NCI-H2196 (cell line): ENCODE measurements around the gene SERPINA1.
"Not testable (repeated sequence)": the region's sequence is repeated elsewhere in the genome, so short reads cannot be mapped to it uniquely, and the experiment has no call there.

Experiments
- DNase-seq: peaks from one replicate; lab custom pipeline; 2025; ENCODE audit not compliant: unreplicated experiment; lab: John Stamatoyannopoulos, UW

SERPINA1 gene

DNA sequence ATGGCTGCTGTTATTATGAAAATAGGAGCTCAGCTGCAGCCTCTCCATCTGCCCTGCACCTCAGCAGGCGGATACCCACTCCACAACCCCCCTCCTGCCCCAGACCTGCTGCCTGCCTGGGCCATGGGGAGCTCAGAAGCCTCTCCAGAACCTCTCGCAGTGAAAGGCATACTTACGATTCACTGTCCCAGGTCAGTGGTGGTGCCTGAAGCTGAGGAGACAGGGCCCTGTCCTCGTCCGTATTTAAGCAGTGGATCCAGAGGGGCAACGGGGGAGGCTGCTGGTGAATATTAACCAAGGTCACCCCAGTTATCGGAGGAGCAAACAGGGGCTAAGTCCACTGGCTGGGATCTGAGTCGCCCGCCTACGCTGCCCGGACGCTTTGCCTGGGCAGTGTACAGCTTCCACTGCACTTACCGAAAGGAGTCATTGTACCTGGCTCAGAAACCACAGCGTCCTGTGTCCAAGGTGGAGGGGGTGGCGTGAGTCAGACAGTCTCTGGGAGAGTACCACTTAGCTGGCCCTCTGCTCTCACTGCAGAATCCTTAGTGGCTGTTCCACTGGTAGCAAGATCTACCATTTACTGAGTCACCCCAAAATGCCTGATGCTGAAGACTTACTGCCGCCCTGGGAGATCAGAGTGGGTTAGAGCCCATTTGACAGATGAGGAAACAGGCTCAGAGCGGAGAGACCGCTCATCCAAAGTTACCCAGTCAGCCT, at the start of gene SERPINA1:
Gene SERPINA1 (minus strand): TSS at position 219 of the 720 bp plus-strand sequence. CDS start 5,365 bp downstream, outside the sequence.
- DNase-seq, result no peak

DNA sequence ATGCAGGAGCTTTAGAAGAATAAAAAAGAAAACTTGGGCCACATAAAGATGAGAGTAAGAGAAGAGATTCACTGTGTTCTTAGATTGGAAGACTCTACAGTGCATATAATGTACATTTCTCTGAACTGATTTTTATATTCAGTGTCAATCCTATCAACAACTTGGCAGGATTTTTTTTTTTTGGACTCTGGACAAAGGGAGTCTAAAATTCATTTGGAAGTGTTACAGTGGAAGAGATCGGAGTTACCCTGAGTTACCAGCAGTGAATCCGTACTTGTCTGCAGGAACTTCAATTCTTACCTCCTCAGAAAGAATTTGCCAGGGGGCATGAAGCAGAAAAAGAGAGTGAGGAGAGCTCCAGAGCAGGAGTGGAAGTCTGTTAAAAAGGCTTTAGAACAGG, 40.2 kb upstream of the SERPINA1 start:
- no peak for DNase-seq

DNA sequence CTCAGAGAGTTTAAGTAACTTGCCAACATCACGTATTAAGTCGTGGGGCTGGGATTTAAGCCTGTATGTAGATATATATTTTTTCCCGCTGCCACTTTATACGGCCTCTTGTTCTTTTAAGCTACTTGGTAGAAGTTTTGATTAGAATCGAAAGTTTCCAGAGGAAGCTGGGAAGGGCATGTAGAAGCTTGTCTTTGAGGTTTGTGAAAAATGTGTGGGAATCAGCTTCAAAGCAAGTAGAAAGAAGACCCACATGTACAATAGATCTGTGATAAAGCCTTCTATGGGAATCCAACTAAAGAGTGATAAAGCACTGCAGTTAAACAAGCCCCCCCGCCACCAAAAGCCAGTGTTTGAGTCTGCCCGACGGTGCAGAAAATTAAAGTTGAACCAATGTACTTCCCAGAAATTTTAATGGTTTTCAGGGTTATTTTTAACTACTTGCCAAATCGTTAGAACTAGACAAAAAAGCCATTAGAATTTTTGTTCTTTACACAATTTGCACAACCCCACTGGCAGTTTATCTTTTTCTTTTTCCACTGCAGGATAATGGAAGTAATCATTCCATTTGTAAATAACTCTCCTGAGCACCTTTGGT, 38.7 kb upstream of the SERPINA1 start:
- DNase-seq, result no peak

DNA sequence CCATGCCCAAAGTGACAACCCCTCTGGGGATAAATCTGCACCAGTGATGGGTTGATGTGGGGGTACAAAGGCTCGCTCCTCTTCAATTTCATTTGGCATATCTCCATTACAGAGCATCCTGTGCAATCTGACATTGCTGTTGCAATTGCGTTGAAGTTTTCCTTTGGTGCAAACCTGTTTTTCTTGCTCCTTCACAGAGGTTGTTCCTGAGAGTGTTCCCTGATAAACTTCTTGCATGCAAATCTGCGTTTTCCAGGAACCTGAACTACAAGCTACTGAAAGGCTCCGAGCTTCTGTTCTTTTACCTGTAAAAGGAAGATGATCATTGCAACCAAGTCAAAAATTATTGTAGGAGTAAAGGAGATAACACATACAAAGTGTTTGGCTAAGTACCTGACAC, 38.1 kb upstream of the SERPINA1 start:
- DNase-seq, result no peak

- no peak for DNase-seq
Observed at GRCh38 chr14:94424371-94424770, 36.0 kb upstream of the SERPINA1 start.

- no peak for DNase-seq
Observed at GRCh38 chr14:94423453-94424056, 35.2 kb upstream of the SERPINA1 start.

DNA sequence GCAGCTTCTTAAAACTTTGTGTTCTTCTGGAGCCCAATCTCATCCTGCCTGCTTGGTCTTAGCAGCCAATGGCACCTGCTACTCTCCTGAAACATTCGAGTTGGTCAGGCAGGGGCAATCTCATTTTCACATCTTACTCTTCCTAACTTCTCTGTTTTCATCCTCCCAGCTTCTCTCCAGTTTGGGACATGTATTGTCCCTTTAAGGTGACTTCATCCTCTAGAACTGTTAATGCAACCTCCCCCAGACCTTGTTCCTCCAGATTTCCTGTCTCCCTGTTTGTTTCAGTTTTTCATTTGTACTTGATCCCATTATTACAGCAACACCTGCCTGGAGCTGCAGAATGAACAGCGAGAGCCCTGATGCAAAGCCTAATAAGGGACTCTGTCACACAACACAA, 32.9 kb upstream of the SERPINA1 start:
- no peak for DNase-seq

GRCh38 chr14:94417497-94418205, 29.2 kb upstream of the SERPINA1 start:
- not testable (repeated sequence) for DNase-seq

- no peak for DNase-seq
Observed at GRCh38 chr14:94412671-94413638, 24.6 kb upstream of the SERPINA1 start.

GRCh38 chr14:94411638-94412037, 23.2 kb upstream of the SERPINA1 start:
- DNase-seq, result no peak

DNA sequence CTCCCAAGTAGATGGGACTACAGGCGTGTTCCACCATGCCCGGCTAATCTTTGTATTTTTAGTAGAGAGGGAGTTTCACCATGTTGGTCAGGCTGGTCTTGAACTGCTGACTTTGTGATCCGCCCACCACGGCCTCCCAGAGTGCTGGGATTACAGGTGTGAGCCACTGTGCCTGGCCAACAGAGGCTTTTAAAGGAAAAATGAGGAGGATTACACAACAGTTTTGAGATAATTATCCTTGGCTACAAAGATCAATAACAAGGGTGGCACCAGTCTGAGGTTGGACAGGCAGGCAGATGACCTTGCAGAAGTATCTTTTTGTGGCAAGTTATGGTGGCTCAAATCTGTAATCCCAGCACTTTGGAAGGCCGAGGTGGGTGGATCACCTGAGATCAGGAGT, 21.0 kb upstream of the SERPINA1 start:
- DNase-seq, result not testable (repeated sequence)

DNA sequence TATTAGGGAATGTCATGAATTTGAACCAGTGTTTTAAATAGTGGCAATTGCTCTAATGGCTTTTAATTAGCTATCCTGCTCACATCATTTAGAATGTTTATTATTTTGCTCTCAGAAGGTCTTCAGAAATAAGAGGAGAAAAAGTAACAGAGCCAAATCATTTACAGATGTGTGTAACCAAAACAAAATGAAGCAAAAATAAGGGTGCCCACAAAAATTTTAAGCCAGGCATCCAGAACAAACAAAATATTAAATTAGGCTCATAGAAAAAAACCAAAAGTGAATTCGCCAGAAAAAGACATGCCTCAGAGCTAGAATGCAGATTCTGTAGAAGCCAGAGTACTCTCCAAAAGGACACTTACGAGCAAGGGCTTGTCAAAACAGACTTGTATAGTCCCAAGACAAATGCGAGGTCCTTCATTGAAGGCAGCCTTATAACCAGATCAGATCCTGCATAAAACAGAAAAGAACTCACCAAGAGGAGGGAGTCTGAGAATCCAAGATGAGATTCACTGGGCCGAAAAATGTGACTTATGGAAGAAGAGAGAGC, 20.2 kb upstream of the SERPINA1 start:
- no peak for DNase-seq

DNA sequence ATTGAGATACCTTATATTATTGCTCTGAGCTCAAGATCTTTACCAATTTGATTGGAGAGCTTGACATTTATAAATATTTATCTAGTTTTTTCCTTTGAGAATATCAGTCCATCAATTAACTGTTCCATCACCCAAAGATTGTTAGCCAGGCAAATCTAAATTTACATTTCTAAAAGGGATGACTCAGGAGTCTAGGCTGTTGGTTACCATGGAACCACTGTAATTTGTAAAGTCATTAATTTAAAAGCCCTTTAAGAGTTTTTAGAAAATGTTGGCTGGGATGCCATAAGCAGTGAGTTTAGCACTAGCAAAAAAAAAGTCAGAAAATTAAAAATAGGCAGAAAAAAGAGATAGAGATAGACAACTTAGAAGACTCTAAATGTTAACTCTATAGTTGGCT, 19.5 kb upstream of the SERPINA1 start:
- DNase-seq, result no peak

DNA sequence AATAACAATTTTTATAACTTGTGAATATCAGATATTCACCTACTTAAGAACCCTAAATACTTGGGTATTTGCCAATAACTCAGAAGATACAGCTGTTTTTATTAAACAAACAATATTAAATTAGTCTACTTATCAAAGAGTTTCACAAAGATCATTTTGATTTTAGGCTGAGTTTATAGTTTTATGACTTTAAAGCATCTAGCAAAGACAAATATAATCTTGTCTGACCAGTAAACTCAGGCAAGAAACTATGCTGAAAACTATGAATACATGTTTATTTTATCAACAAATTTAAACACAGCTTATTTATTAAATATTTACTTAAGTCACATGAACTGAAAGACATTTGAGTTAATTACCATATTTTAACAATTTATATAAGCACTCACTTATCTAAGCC, 18.5 kb upstream of the SERPINA1 start:
- DNase-seq, result no peak

DNA sequence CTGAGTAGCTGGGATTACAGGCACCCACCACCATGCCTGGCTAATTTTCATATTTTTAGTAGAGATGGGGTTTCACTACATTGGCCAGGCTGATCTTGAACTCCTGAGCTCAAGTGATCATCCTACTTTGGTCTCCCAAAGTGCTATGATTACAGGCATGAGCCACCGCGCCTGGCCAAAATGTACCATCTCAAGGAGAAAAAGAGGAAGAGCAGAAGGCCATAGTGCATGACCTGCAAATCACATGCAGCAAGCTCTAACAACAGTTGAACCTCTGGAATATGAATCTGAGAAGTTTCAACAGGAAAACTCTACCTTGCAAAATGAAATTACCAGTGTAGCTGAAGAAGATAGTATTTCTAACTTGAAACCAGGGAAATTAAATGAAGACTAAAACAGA, 17.1 kb upstream of the SERPINA1 start:
- DNase-seq, result no peak

DNA sequence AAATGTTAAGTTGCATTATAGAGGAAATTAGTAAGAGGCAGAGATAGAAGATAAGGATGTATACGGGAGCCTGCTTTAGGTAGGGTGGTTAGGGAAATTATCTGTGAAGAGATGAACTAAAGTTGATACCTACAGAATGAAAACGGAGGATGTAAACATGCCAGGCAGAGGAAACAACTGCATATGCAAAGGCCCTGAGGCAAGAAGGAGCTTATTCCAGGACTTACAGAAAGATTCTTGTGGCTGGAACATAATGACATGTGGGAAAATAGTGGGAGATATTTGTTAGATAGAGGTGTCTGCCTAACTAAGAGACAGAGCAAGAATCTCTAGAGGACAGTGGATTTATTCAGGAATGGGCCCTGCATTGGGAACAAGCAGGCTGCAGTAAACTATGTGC, 16.2 kb upstream of the SERPINA1 start:
- DNase-seq, result no peak

DNA sequence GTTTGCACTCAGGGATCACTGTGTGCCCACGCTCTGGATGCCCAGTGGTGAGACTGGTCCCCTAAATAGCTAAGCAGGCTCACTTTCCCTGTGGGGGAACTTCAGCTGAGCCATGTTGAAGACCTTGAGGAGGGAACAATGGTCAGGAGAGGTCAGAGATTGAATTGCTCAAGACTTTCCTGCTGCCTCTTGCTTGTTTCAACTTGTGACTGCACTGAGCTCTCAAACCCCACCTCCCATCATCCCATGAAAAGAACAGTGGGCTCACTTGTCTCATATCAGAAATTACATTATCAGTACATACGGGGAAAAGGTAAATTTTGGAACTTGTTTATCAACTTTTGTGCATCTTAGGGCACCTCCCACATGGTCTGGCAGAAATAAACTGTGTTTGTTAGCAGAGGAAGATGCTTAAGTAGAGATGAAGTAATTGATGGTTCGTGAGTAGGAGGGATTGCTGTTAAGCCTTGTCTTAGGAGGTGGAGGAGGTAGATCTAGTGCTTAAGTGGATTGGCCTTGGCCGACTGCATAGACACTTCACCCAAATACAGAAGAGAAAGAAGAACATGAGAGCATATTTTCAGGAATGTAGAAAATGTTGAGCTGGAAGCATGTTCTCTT, 15.0 kb upstream of the SERPINA1 start:
- no peak for DNase-seq

DNA sequence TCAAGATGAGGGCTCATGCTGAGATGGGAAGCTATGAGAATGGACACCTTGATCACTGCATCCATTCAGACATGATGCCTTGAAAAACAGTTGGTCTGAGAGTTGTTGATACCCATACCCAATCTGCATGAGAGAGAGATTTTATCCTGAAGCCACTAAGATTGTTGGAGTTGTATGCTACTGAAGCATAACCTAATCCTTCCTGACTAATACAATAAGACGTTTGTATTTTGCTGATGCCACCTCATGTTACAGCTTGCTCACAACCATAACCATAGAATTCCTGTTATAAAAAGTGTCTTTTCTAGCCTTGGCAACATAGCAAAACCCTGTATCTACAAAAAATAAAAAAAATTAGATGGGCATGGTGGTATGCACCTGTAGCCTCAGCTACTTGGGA, 12.7 kb upstream of the SERPINA1 start:
- DNase-seq, result no peak

- no peak for DNase-seq
Observed at GRCh38 chr14:94400422-94400841, 12.0 kb upstream of the SERPINA1 start.

DNA sequence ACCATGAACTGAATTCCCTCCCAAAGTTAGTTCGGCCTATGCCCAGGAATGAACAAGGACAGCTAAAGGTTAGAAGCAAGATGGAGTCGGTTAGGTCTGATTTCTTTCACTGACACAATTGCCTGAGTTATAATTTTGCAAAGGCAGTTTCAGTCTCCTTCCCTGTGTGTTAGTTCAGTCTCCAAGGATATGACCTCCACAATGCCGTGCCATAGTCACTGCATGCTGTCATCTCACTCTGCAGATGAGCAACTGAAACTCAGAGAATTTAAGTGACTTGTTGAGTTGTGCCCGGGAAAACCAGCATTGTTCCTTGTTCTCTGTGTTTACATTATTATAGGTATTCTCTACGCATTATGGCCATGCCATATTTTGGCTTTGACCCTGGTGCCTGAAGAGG, 10.1 kb upstream of the SERPINA1 start:
- no peak for DNase-seq
